ENCODE measurements around the gene ABCC3.

GRCh38 chr17:50663812-50664374 lies 29.2 kb downstream of the ABCC3 start:
- TF ChIP-seq EZH2 (IDR thresholded peaks at IDR 0.05; ENCODE audit: low read length, missing control alignments) (no peak), CTCF (conservative IDR thresholded peaks at IDR 0.05 in 1 of 2, IDR thresholded peaks at IDR 0.05 in 1 of 2; ENCODE audit: low read depth in 1 of 2, low read length in 2 of 2) (no peak)
